ENCODE measurements around the gene MTPN.
A peak's percentile ranks its signal among the peaks of the same experiment; 100 is the strongest.

Gene MTPN

DNA sequence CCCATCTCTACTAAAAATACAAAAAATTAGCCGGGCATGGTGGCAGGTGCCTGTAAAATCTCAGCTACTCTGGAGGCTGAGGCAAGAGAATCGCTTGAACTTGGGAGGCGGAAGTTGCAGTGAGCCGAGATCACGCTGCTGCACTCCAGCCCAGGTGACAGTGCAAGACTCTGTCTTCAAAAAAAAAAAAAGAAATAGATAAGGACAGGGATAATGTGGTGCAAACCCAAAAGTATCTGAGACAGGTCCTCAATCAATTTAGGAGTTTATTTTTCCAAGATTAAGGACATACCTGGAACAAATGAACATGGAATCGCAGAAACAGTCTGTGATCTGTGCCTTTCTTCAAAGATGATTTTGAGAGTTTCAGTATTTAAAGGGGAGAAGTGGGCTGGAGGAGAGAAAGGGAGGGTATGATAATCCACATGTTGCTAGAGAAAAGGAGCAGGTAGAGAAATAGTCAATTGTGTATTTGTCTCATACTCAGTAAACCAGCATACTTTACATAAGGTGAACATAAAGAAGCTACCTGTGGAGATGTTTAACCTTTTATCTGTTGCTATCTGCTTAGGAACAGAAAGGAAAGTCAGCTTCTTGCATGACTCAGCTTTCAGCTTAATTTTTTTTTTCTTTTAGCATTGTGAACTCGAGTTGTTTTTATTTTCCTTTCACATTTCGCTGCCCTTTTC lies 4.9 kb upstream of the MTPN start:
- no peak for DNase-seq

DNA sequence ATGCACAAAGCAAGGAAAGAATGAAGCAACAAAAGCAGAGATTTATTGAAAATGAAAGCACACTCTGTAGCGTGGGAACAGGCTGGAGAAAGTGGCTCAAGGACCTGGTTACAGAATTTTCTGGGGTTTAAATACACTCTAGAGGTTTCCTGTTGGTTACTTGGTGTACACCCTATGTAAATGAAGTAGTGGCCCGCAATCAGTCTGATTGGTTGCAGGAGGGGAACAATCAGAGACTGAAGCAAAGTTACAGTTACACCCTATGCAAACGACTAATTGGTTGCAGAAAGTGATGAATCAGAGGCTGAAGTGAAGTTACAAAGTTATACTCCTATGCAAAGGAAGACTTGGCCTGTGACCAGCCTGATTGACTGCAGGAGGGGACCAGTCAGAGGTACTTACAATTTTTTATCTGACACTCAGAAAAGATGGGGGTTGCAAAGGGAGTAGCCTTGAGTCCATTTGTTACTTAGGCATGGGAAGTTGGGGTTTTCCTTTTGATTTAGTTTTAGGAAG lies 3.6 kb upstream of the MTPN start:
- no peak for DNase-seq

DNA sequence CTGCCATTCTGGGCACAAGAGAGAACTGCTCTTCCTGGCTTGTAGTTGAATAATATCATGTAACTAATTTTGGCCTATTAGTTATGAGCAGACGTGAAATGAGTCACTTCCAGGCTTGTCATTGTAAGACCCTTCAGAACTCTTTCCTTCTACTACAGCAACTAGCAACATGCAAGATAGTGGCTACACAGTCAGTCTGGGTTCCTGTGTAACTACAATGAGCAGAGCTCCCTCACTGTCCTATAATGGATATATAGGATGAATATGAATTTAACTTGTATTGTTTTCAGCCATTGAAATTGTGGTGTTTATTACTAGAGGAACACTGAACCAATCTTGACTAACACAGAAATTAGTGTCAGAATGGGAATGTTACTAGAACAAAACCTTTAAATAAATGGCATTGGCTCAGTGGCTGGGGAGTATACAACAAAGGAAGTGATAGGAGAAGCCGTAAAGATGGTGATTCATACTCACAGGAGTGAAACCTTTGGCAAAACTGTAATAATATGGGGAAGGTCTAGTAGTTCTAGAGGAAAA lies 2.9 kb upstream of the MTPN start:
- no peak for DNase-seq

DNA sequence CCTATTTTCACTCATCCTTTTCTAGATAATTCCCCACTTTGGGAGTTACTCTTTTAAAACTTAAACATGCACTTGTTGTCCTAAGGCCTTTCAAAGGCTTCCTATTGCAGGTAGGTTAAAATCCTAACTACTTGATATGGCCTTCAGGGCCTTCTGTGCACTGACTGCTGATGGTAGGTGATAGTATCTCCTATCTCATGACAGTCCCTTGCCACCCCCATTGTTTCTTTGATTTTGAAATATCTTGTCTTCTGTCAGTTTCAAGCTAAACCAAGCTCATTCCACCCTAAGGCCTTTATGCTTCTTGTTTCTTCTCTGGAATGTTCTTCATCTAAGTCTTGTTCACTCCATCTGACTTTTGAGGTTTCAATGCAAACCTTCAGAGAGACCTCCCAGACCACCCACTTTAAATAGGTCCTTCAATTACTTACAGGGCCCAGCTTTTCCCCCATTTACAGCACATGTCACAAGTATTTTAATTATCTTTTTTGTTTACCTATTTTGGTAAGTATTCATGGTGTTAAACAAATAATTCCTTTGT lies 2.4 kb upstream of the MTPN start:
- DNase-seq = no peak

DNA sequence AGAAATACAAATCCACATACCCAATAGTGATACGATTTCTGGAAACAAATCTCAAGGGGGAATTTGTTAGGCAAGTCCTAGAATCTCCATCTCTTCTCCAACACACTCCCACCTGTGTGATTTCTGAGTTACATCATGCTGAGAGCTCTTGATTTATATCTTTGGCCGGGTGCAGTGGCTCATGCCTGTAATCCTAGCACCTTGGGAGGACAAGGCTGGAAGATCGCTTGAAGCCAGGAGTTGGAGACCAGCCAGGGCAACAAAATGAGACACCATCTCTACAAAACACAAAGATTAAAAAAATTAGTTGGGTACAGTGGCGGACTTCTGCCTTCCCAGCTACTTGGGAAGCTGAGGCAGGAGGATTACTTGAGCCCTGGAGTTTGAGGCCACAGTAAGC lies 1.5 kb upstream of the MTPN start:
- DNase-seq = no peak

DNA sequence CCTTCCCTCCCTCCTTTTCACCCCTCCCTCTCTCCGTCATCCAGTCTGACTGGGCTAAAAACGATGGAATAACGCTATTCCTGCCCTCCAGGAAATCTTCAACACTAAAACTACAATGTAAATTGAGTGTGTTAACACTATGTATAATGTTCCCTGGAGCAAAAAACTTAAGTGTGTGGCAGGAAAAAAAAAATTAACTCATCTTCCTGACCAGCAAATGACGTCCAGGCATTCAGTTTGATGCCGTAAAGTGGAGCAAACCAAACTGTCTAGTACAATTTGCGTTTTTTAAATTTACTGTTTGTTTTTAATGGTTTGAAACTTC lies 545 bp upstream of the MTPN start:
- no peak for DNase-seq

DNA sequence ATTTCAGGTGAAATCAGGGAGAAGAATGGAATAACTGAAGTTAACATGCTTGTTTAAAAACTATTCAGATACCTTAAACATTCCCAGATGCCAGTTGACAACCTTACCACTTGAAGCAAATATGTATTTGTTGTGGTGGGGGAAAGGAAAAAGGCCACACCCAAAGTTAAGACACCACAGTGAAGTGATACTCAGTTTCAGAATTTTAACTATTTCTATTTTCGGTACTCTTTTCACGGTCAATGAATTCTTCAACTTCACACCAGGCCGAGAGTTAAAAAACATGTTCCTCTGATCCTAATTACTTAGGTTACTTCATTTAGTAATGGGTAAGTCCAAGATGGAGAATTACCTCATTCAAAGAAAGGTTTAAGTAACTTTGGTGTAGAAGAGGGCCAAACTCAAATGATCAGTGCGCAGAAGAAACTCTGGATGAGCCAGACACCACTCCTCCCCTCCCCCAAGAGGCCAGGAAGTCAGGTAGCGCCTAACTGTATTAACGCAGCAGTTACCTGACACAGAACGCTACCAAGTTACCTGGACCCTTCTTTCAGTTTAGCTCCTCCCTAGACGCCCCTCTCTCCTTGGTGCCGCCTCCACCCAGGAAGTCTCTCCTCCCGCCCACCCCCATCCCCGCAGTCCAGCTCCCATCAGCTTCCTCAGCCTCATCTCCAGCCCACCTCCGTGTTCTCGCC lies 700 bp downstream of the MTPN start:
- peak in 2 of 3 experiments; percentile 70 to 82 for DNase-seq

DNA sequence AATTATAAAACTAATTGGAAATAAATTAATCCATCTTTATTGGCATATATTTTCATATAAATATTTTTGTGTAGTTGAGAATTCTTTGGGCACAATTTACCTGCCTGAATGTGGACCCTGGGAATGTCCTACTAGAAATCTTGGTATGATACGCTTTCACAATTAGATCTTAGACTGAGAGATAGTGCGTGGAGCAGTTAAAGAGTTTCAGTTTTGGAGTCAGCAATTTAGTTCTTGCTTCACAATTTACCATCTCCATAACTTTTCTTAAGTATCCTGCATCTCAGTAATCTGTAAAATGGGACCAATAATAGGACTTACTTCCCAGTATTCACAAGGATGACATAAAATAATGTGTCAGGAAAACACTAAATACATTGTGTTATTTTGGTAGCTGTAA lies 2.0 kb downstream of the MTPN start:
- no peak for DNase-seq

DNA sequence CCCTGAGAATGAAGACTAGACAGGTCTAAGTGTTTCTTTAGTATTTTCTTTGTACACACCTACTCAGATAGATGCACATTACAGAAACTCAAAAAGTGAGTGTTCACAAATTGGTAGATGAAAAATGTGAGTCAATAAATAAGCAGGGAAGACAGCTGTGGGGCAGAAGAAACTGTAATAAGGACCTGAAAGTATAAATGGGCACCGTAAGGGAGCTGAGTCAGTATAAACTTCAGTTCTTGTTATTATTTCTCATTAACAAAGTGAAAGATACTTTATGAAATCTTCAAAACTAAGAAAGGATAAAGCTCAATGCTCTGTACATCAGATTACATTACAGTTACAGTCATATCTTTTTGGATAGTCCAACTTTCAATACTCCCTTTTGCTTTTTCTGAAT lies 2.5 kb downstream of the MTPN start:
- DNase-seq = no peak

DNA sequence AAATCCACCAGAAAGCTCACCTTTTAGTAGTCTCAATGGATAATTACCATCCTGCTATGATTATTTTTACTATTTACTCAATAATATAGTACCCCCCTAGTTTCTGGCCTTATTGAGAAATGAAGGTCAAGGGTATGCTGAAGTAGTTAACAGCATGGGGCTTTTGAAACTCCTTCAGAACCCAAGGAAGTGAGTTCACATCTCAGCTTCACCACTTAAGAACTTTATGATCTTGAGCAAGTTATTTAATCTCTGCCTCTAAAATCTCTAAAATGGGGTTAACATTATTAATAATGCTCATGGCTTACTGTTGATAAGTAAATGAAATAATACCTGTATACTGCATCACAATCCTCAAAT lies 5.8 kb downstream of the MTPN start:
- no peak for DNase-seq

DNA sequence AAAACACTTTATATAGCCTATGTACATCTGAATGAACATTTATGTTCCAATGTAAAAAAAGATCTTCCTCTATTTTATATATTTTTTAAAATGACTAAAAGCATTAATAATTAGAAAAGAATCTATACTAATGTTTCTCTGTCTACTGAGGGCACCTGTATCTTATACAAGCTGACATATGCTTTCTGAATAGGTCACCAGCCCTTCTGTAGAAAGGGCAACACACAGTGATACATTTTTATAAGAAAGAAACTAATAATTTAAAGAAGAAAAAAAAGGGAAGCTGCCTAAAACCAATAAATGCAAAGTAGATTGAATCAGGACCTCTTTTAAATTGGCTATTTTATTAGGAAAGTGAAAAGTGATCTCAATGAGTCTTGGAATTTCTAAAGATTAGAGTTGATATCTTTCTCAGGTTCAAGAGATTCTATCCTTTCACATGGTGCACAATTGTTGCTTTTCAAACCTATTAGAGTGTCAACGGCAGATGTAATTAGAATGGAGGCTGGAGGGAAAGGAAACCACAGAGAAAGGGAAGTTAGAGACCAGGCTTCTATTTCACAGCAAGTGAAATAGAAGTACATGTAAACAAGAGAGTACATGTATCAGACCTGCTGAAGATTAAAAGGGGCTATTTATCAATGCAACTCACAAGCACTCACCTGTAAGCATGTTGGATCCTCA lies 6.3 kb downstream of the MTPN start:
- peak in 1 of 3 experiments; percentile 19 for DNase-seq

DNA sequence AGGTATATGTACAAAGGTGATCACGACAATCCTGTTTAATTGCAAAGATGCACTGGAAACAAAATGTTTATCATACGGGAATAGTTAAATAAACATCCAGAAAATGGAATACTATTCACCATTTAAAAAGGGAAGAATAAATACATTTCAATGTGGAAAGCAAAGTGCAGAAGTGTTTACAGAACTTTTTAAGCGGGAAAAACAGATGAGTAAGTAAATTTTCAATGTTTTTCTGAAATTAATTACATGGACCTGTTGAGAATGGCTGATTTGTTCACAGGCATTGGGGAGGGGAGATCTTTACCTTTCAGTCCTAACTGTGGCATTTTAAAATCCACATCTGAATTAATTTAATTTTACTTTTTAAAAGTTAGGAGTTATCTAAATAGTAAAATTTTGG lies 7.1 kb downstream of the MTPN start:
- DNase-seq = no peak

DNA sequence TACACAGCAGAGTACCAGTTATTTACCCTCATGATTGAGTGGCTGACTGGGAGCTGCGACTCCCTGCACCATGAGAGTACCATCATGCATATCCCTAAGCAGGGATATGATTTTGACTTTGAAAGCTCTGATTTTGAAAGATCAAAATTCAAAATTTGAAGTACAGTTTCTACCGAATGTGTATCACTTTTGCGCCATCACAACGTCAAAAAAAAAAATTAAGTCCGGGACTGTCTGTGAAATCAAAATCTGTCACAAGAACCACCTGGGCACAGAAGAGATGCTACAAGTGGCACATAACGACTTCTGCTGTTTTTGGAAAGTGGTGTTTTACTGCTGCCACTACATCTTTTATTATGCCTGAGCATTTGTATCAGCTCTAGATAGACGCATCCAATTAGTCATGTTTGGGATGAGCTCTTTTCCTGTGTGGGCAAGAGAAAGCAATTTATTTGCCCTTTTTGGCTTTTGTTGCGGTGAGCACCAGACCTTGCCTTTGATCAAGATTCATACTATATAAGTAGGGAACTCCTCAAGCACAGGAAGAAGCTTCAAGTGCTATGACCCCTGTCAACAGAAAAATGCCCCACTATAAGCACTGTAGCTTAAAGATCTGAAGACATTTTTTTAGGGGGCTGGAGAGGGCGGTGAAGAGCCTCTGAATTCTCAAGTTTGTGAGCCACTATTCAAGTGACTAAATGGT lies 10.7 kb downstream of the MTPN start:
- DNase-seq = peak in 2 of 3 experiments; percentile 48 to 62

DNA sequence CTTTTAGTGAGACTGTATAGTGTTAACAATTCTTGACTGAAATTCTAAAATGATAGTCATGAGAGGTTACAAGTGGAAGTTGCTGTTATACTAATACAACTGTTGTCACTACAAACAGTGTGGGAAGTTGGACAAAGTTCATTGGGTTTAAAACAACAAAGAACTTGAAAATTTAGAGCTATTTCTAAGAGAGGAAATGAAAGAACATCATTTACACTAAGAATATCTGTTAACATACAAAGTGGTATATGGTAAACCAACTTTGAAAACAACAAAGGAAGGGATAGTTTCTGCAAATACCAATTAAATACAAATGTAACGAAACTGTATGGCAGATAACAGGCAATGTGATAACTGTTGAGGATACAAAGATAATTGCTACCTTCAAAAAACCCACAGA lies 11.6 kb downstream of the MTPN start:
- no peak for DNase-seq

DNA sequence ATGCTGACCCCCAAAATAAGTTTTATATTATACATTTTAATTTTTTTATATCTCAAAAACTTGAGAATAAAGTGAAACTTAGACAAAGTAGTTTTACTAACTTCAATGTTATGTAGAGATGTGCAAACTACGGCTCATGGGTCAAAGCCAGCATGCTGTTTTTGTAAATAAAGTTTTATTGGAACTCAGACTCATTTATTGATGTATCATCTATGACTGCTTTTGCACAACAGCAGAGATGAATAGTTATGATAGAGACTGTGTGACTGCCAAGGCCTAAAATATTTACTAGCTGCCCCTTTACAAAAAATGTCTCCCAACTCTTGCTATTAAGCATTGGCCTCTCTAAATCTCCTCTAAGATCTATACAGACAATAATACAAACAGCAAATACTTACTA lies 12.4 kb downstream of the MTPN start:
- DNase-seq = no peak

DNA sequence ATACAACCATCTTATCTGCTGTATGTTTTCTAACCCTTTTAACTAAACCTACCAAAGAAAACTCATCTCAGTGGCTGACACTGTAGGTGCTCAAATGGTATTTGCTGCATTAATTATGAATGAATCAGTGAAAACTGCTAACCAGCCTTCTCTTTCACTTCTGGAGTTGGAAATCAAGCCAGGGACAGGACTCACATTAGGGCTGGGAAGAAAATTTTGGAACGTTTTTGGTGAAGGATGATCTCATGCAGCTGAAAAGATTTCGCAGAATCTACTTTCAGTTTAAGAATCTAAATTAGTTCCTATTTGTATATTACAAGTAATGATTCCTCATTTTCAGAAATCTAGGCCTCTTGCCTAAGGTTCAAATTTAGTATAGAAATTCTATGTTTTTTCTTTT lies 12.9 kb downstream of the MTPN start:
- DNase-seq = no peak

DNA sequence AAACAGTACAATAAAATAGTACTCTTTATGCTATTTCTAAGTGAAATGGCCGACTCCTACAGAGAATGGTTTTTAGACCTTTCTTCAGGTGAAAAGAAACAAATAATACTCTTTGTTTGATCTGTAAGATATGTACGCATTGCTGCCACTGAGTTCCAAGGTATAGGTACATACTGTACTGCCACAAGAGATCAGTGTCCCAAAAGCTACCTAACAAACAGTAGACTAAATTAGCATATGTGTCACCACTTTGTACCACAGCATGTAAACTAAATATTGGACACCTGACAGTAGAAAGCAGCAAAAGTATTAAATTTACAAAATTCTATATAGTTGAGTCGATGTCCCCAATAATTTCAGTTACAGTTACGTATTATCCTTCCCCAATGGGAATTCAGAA lies 14.4 kb downstream of the MTPN start:
- no peak for DNase-seq

DNA sequence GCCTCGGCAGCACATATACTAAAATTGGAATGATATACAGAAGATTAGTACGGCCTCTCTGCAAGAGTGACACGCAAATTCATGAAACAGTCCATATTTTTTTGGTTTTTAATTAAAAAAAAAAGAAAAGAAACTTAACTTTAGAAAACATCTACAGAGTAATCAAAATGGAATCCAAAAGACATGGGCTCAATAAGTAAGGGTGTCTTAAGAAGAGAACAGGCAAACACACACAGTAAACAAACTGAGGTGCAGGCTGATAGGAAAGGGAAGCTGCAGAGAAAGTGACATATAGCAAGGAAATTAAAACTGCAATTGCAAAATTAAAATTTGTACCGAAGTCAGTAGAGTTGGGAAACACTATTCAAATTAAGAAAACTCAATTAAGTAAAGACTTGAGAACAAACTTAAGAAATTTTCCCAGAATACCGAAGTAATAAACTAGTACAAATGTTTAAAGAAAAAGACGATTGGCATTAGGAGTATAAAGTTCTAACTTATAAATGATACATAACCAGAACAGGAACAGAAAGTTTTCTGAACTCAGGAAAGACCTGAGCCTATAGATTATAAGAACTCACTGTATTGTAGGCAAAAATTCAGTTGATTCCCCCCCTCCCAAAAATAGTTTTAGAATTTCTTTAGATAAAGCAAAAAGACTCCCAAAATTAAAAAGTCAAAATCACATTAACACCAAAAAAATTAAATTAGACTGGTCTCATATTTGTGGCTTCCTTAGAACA lies 16.3 kb downstream of the MTPN start:
- DNase-seq = no peak

DNA sequence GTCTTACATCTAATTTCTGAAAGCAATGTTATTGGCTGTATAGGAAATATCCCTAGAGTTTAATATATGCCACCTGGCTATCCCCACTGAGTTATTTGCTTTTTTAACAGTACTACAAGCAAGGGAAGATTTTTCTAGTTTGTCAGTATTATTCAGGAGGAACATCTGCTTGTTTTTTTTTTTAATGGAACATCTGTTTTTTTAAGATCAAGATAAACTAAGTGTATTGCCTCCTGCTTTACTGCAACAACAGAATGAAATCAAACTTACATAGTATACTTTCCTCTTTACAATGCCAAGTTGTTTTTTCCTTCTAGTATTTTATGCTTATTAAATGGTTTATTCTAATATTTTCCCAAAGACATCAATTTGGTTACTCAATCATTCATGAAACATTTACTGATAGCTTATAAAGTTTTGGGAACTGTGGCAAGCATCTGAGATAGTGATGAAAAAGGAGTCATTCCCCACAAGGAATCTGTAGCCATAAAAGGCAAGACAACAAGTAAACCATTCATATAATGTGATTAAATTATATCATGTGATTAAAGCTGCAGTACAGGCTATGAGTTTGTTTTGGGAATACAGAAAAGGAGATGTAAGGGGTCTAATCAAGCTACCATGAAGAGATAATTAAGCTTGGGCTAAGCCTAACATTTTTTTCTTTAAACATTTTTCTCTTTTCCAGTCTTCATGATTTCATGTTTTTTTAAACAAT lies 17.4 kb downstream of the MTPN start:
- DNase-seq = no peak

DNA sequence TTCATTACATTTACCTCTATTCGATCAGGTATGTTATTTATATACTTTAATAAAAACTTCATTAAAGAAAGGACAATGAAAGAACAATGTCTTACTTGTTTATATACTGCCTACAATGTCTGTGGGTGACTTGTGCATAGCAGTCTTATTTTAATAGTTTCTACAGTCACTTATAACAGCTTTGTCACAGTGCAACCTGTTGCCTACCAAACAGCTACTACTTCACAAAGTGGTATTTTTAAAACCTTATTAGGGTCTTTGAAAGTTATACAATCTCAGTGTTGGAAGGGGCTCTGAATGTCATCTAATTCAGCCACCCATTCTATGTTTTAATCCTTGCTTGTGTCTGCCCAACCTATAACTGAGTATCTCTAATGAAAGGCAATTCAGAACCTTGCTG lies 19.0 kb downstream of the MTPN start:
- DNase-seq = no peak

DNA sequence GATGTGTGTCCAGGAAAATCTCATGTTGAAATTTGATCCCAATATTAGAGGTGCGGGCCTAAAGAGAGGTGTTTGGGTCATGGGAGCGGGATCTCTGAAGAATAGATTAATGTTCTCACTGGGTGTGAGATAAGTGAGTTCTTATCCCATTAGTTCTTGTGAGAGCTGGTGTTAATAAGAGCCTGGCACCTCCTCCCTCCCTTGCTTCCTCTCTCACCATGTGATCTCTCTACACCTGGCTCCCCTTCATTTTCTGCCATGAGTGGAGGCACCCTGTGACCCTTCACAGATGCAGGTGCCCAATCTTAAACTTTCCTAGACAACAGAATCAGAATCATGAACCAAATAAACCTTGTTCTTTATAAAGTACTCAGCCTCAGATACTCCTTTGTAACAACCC lies 19.5 kb downstream of the MTPN start:
- DNase-seq = peak in 1 of 3 experiments; percentile 45

DNA sequence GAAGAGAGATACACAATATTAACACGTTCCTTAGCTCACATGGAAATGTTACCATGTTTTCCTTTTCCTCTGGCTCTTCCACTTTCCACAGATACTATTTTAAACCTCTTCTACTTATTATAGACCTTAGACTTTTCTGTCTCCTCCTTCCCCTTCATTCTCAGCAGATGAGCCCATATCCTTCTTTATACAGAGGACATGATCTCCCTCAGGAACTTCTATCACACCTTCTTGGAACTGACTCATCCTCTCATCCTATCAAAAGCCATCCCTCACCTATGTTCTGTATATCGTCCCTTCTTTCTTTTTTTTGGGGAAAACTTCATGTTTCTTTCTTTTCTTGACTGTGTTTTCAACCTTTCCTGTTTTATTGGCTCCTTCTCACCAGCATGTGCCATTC lies 20.8 kb downstream of the MTPN start:
- no peak for DNase-seq

Measured in NCI-H1417 (cell line).